ENCODE results near the gene PRPF19.

PRPF19 gene

GRCh38 chr11:60874421-60875365 is 31.7 kb downstream of the PRPF19 start:
- DNase-seq (ENCODE audit: low spot score): no peak

GRCh38 chr11:60873533-60873932 is 32.9 kb downstream of the PRPF19 start:
- DNase-seq (ENCODE audit: low spot score): no peak

- DNase-seq (ENCODE audit: low spot score): no peak
These were observed 33.3 kb downstream of the PRPF19 start for GRCh38 chr11:60872961-60873524.

- peak; percentile 49 for DNase-seq (ENCODE audit: low spot score)
These were observed 34.0 kb downstream of the PRPF19 start for GRCh38 chr11:60872124-60872960.

GRCh38 chr11:60871378-60872061 is 34.9 kb downstream of the PRPF19 start:
- DNase-seq (ENCODE audit: low spot score): peak; percentile 65

- no peak for DNase-seq (ENCODE audit: low spot score)
These were observed 35.5 kb downstream of the PRPF19 start for GRCh38 chr11:60870733-60871377.

- no peak for DNase-seq (ENCODE audit: low spot score)
These were observed 36.1 kb downstream of the PRPF19 start for GRCh38 chr11:60870276-60870675.

GRCh38 chr11:60869451-60869825 is 36.9 kb downstream of the PRPF19 start:
- no peak for DNase-seq (ENCODE audit: low spot score)

- no peak for DNase-seq (ENCODE audit: low spot score)
These were observed 37.5 kb downstream of the PRPF19 start for GRCh38 chr11:60868682-60869450.

- no peak for DNase-seq (ENCODE audit: low spot score)
These were observed 38.3 kb downstream of the PRPF19 start for GRCh38 chr11:60867871-60868681.

GRCh38 chr11:60866911-60867870 is 39.2 kb downstream of the PRPF19 start, which contains the start of gene ZP1:
Gene ZP1 (plus strand): TSS chr11:60867542. CDS start chr11:60867562, 20 bp downstream.
- DNase-seq (ENCODE audit: low spot score): no peak

- no peak for DNase-seq (ENCODE audit: low spot score)
These were observed 41.4 kb downstream of the PRPF19 start for GRCh38 chr11:60864856-60865513.

GRCh38 chr11:60863550-60864521 is 42.5 kb downstream of the PRPF19 start:
- DNase-seq (ENCODE audit: low spot score): no peak

- DNase-seq (ENCODE audit: low spot score): no peak
These were observed 44.2 kb downstream of the PRPF19 start for GRCh38 chr11:60862171-60862570.

GRCh38 chr11:60860943-60861342 is 45.4 kb downstream of the PRPF19 start:
- no peak for DNase-seq (ENCODE audit: low spot score)

- DNase-seq (ENCODE audit: low spot score): no peak
These were observed 46.7 kb downstream of the PRPF19 start for GRCh38 chr11:60859616-60860250.
